Chondrocyte (in vitro differentiated cells): ENCODE data around the gene CACNB2. TPM values are rescaled to one million over a fixed set of nuclear protein-coding genes. Genes with fewer than 3 reads are reported as not detected.

ENCODE experiments used
- DNase-seq: peaks from one replicate; pipeline ENCODE4 v3.0.0; 2021; ENCODE audit warnings: mixed read lengths, low spot score
- H3K27ac Mint-ChIP-seq: one replicate; pipeline ENCODE4 v1.8.0; 2021; ENCODE audit warnings: mild to moderate bottlenecking, moderate library complexity, mixed read lengths; ENCODE audit not compliant: unreplicated experiment
- H3K27me3 Mint-ChIP-seq: 2 replicates; pipeline ENCODE4 v1.8.0; 2021; ENCODE audit warnings: low read depth, mixed read lengths
- H3K36me3 Mint-ChIP-seq: 2 replicates; pipeline ENCODE4 v1.8.0; 2021; ENCODE audit warnings: low read depth, mixed read lengths
- H3K4me1 Mint-ChIP-seq: 2 replicates; pipeline ENCODE4 v1.8.0; 2021; ENCODE audit warnings: low read depth, mild to moderate bottlenecking, mixed read lengths
- H3K4me3 Mint-ChIP-seq: one replicate; pipeline ENCODE4 v1.8.0; 2021; ENCODE audit warnings: mild to moderate bottlenecking, moderate library complexity, mixed read lengths; ENCODE audit not compliant: unreplicated experiment
- H3K9me3 Mint-ChIP-seq: 2 replicates; pipeline ENCODE4 v1.8.0; 2021; ENCODE audit warnings: low read depth, mixed read lengths
- CTCF ChIP-seq: fragments of 200-600 bp; sonication (generic); IDR thresholded peaks from 2 replicates; pipeline ENCODE4 v1.5.0; 2021; ENCODE audit warnings: antibody characterized with exemption, mild to moderate bottlenecking, moderate library complexity
- total RNA-seq: library from RNA; stranded (reverse); gene quantifications from 3 replicates; pipeline ENCODE4 v1.2.1, GENCODE V29; 2021

CACNB2 gene
- total RNA-seq, 1 donor from 2014 or later = 0.25 TPM

DNA sequence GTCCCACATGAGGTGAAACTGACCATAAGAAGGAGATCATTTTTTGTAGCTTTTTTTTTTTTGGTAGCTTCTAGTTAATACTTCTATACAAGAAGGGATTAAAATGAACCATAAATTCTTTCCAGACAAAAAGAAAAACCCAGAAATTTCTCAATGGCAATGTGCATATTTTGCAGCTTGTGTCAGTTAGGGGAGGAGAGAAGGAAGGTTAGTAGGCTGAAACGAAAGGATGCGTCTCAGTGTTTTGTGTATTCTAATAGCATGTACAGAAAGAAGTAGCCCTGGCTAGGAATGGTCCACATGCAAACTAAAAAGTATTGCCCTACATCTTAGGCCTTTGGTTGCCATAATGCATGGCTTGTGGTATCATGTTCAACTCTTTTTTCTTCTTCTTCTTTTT, 90.6 kb downstream of the CACNB2 start:
- peaks cover 22% of the 10 kb centered on the region for H3K27me3 Mint-ChIP-seq
- H3K36me3 Mint-ChIP-seq = no peaks in the 10 kb centered on the region
- H3K4me3 Mint-ChIP-seq = no peak overlapping the region
- H3K9me3 Mint-ChIP-seq = no peaks in the 10 kb centered on the region
- DNase-seq = no peak
- TF ChIP-seq CTCF = no peak
- H3K4me1 Mint-ChIP-seq = peaks cover 14% of the 10 kb centered on the region
- no peak overlapping the region for H3K27ac Mint-ChIP-seq

DNA sequence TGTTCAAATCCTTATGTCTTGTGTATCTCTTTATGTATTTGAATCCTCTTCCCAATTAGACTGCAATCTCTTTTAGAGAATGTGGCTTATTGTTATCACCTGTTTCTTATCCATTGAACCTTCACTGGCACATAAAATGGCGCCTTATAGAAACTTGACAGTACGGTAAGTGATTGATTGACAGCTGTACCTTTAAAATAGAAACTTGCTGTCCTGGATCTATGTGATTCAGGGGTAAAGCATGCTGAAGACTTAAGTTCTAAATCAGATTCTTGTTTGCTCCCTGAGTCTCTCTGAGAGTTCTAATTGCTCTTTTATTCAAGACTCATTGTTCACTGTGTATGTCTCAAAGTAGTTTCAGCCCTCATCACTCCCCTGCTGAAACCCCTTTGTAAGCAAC, 91.3 kb downstream of the CACNB2 start:
- no peaks in the 10 kb centered on the region for H3K36me3 Mint-ChIP-seq

GRCh38 chr10:18233775-18234174, 93.6 kb downstream of the CACNB2 start:
- TF ChIP-seq CTCF = no peak
- H3K9me3 Mint-ChIP-seq = no peaks in the 10 kb centered on the region
- H3K27ac Mint-ChIP-seq = no peak overlapping the region
- peaks cover 20% of the 10 kb centered on the region for H3K27me3 Mint-ChIP-seq
- DNase-seq = no peak
- H3K36me3 Mint-ChIP-seq = no peaks in the 10 kb centered on the region
- H3K4me1 Mint-ChIP-seq = peaks cover 14% of the 10 kb centered on the region
- H3K4me3 Mint-ChIP-seq = no peak overlapping the region

More for the DNA sequence above, 91.3 kb downstream of the CACNB2 start:
- DNase-seq = no peak
- H3K9me3 Mint-ChIP-seq = no peaks in the 10 kb centered on the region
- no peak for TF ChIP-seq CTCF
- peaks cover 14% of the 10 kb centered on the region for H3K4me1 Mint-ChIP-seq
- no peak overlapping the region for H3K4me3 Mint-ChIP-seq
- no peak overlapping the region for H3K27ac Mint-ChIP-seq
- H3K27me3 Mint-ChIP-seq = peaks cover 23% of the 10 kb centered on the region

DNA sequence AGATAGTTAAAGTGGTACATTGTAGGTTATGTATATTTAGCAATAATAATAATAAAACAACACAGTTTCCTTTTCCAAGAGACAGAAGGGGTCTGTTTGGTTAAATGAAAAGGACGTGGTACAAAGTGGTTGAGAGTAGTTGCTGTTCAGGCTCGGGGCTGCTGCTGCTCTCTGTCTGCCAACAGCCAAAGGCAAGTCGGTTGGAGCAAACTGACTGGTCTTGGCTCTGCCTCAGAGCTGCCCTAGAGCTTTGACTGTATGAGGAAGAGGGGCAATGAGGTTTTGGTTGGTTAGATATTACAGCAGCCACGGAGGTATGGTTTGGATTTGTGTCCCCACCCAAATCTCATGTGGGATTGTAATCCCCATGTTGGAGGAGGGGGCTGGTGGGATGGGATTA, 95.3 kb downstream of the CACNB2 start:
- Mint-ChIP-seq H3K4me1 (peaks cover 5% of the 10 kb centered on the region), H3K4me3 (no peak overlapping the region), H3K9me3 (no peaks in the 10 kb centered on the region), H3K27me3 (peaks cover 21% of the 10 kb centered on the region), H3K36me3 (no peaks in the 10 kb centered on the region), H3K27ac (no peak overlapping the region)
- no peak for DNase-seq
- no peak for TF ChIP-seq CTCF

DNA sequence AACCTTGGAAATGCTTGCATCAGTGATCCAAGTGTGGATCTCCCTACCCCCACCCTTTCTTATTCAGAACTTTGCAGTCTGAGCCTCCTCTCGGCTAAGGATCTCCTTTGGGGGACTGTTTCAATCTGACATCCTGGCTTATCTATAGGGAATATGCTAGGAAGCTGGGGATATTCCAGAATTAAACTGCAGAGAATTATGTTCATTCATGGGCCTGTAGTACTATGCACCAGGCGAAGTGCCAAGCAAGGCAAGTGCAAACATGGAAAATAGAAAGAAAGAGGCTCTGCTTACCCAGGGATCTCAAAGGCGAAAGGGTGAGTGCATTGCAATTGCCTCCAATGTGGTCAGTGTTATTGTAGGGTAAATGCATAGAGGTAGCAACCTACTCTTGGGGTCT, 96.5 kb downstream of the CACNB2 start:
- Mint-ChIP-seq H3K4me1 (no peaks in the 10 kb centered on the region), H3K27ac (no peak overlapping the region), H3K36me3 (no peaks in the 10 kb centered on the region), H3K4me3 (no peak overlapping the region), H3K9me3 (no peaks in the 10 kb centered on the region), H3K27me3 (peaks cover 26% of the 10 kb centered on the region)
- TF ChIP-seq CTCF = no peak
- DNase-seq = no peak
